Pancreas (tissue), 10 donors: ENCODE results near the gene NBEA. TPM values are rescaled to one million over a fixed set of nuclear protein-coding genes. Genes with fewer than 3 reads are reported as not detected.

Experiments
- ATAC-seq, 4 donors: fragments of 200-7000 bp; cut with Tn5 transposase; one replicate each; pipeline versions ENCODE4 v1.8.0 to v1.9.1; 2020; ENCODE audit warnings: mild to moderate bottlenecking in 4 of 4, moderate library complexity in 4 of 4
- DNase-seq, 6 donors: peaks; one replicate each; pipeline ENCODE4 v3.0.0-alpha.2; 2020
- FAIRE-seq: peaks from 2 replicates; lab custom pipeline; 2012; peaks lifted over from hg19 to GRCh38; lab: Jason Lieb, UNC
- H3K27ac ChIP-seq, 4 donors: fragments of 200-600 bp; sonication (generic); 1 replicate in 3 of 4; 2 replicates in 1 of 4; pipeline versions ENCODE4 v1.5.0 to v1.8.0; 2020
- H3K27me3 ChIP-seq, 4 donors: fragments of 200-600 bp; one replicate each; pipeline ENCODE4 v1.8.0; 2021
- H3K36me3 ChIP-seq, 3 donors: fragments of 200-600 bp; sonication (generic) in 1 of 3; one replicate each; pipeline versions ENCODE4 v1.5.0 to v1.8.0; 2020 to 2021
- H3K4me1 ChIP-seq, 3 donors: fragments of 200-600 bp; one replicate each; pipeline ENCODE4 v1.8.0; 2021
- H3K4me3 ChIP-seq, 4 donors: fragments of 200-600 bp; sonication (generic) in 2 of 4; one replicate each; pipeline versions ENCODE4 v1.5.0 to v1.8.0; 2020 to 2021
- H3K9me3 ChIP-seq, 4 donors: fragments of 200-600 bp; one replicate each; pipeline ENCODE4 v1.8.0; 2021
- WGBS, 2 donors: extraction: QIAGEN DNeasy Blood & Tissue Kit; methylation state at CpG; one replicate each; pipeline ENCODE4 v1.1.7; 2013; 5-methylcytosine and 5-hydroxymethylcytosine counted together
- intact Hi-C, 3 donors: fragments of 100-400 bp; cut with DNase I; formaldehyde crosslinking; loops; one replicate each; pipeline versions ENCODE4 v1.11.1 to v1.14.2; 2022
- polyA plus RNA-seq, 2 donors: library from polyadenylated mRNA; stranded (reverse); fragments of 200-250 nt; gene quantifications; one replicate each; pipeline ENCODE4 v1.2.3, GENCODE V29; 2013
- total RNA-seq, 6 donors: library from RNA; stranded (reverse); fragmentation: NEBNext Ultra II Directional in 4 of 6; extraction: Animal tissue kit (Norgen Biotek cat#: 25700) in 4 of 6; gene quantifications; one replicate each; pipeline versions ENCODE4 v1.2.1 to v1.2.4, GENCODE V29; 2021 to 2023
- TF ChIP-seq, protein P1 (sequence below), 4 donors: fragments of 200-600 bp; sonication (generic) in 3 of 4; IDR thresholded peaks; one replicate each; pipeline versions ENCODE4 v1.5.0 to v1.8.0; 2021; ENCODE audit warnings: antibody characterized with exemption in 4 of 4
- donor health status: healthy with polysubstance abuse.
- donor health status: DM: no; HTN: no; CAD: no; lungs with moderate emphysema.
- donor health status: DM: no; HTN: no; CAD: no.
- donor health status: control.
- donor health status: control.
- donor health status: Bipolar disorder and iron deficiency.
- donor health status: DM: yes; HTN: yes; CAD: no.
- donor health status: DM: no; HTN: no; CAD: no.
- donor health status: DM: no; HTN: no; CAD: no.
- donor health status: DM: yes; HTN: yes; CAD: no.

Gene NBEA
- total and polyA plus RNA-seq, 8 donors, result 2.4 to 10.4 (median 4.8) TPM

DNA sequence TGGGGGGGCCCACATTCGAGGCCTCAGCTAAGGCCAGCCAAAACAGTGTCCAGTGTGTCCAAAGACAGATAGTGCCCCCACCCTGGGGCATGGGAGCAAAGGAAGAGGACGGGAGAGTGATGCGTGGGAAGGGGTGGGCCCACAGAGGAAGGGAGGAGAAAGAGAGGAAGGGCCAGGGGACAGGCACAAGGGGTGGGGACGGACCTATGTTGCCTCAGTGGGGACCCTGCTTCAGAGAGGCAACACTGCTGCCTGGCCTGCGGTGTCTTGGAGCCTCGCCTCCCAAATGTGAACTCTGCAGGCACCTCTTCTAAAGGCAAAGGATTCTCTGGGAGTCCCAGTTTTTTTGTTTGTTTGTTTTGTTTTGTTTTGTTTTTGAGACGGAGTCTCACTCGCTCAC, 764.7 kb downstream of the NBEA start:
- Histone ChIP-seq H3K36me3 (no peaks in the 10 kb centered on the region), H3K9me3 (no peaks in the 10 kb centered on the region), H3K27ac (no peak overlapping the region), H3K4me1 (no peaks in the 10 kb centered on the region), H3K27me3 (no peaks in the 10 kb centered on the region), H3K4me3 (no peak overlapping the region)
- ATAC-seq (no peak), DNase-seq (no peak), FAIRE-seq (no peak)
- 58 to 71% methylated on average over 8 of the region's 8 CpGs for WGBS, 2 donors
- intact Hi-C loops, result no loop called here
- TF ChIP-seq, protein P1, sequence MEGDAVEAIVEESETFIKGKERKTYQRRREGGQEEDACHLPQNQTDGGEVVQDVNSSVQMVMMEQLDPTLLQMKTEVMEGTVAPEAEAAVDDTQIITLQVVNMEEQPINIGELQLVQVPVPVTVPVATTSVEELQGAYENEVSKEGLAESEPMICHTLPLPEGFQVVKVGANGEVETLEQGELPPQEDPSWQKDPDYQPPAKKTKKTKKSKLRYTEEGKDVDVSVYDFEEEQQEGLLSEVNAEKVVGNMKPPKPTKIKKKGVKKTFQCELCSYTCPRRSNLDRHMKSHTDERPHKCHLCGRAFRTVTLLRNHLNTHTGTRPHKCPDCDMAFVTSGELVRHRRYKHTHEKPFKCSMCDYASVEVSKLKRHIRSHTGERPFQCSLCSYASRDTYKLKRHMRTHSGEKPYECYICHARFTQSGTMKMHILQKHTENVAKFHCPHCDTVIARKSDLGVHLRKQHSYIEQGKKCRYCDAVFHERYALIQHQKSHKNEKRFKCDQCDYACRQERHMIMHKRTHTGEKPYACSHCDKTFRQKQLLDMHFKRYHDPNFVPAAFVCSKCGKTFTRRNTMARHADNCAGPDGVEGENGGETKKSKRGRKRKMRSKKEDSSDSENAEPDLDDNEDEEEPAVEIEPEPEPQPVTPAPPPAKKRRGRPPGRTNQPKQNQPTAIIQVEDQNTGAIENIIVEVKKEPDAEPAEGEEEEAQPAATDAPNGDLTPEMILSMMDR (IDR thresholded peaks at IDR 0.05), result no peak

DNA sequence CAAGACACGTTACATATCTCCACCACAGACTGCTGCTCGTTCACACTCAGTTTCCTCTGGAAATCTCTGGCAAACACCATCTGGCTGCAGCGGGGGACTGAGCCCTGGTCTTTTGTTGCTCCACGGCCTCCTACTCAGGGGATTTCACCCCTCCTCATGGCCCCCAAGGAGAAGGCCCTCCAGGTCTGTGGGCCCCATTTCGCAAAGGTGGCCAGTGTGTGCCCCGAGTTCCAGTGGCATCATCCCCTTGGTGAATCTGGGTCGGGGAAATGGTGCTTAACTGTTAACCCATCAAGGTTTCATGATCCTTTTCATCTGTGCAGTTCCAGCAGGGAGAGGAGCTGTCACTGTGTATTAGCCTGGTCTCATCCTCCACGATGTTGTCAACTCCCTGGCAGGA, 769.8 kb downstream of the NBEA start:
- FAIRE-seq, result no peak
- intact Hi-C loops, result no loop called here
- H3K9me3 ChIP-seq, result no peaks in the 10 kb centered on the region
- no peak for ATAC-seq
- no peak for DNase-seq
- H3K27me3 ChIP-seq, result no peaks in the 10 kb centered on the region
- TF ChIP-seq, protein P1 (IDR thresholded peaks at IDR 0.05), result no peak
- 68 to 72% methylated on average over 8 of the region's 8 CpGs for WGBS, 2 donors
- no peak overlapping the region for H3K27ac ChIP-seq
- no peak overlapping the region for H3K4me3 ChIP-seq
- no peaks in the 10 kb centered on the region for H3K4me1 ChIP-seq
- no peaks in the 10 kb centered on the region for H3K36me3 ChIP-seq

GRCh38 chr13:35712907-35713761, 771.1 kb downstream of the NBEA start:
- Histone ChIP-seq H3K9me3 (no peaks in the 10 kb centered on the region), H3K4me3 (no peak overlapping the region), H3K4me1 (no peaks in the 10 kb centered on the region), H3K27me3 (no peaks in the 10 kb centered on the region), H3K27ac (no peak overlapping the region), H3K36me3 (no peaks in the 10 kb centered on the region)
- WGBS, 2 donors, result 60 to 64% methylated on average over 11 of the region's 11 CpGs
- intact Hi-C loops, result no loop called here
- FAIRE-seq (no peak), DNase-seq (no peak), ATAC-seq (peak in 1 of 4 donors; percentile 18)
- TF ChIP-seq, protein P1 (IDR thresholded peaks at IDR 0.05), result no peak

- TF ChIP-seq, protein P1 (IDR thresholded peaks at IDR 0.05), result no peak
- intact Hi-C loops, result no loop called here
- H3K4me1 ChIP-seq, result no peaks in the 10 kb centered on the region
- no peak for DNase-seq
- no peak for ATAC-seq
- FAIRE-seq, result no peak
- no peak overlapping the region for H3K27ac ChIP-seq
- no peaks in the 10 kb centered on the region for H3K36me3 ChIP-seq
- H3K9me3 ChIP-seq, result no peaks in the 10 kb centered on the region
- no peaks in the 10 kb centered on the region for H3K27me3 ChIP-seq
- H3K4me3 ChIP-seq, result no peak overlapping the region
- 45 to 50% methylated on average over 6 of the region's 6 CpGs for WGBS, 2 donors
These were observed 772.1 kb downstream of the NBEA start for GRCh38 chr13:35714121-35714520.
